Measurements from ENCODE around the gene ZNF511. TPM values are rescaled to one million over a fixed set of nuclear protein-coding genes. Genes with fewer than 3 reads are reported as not detected.
A peak's percentile ranks its signal among the peaks of the same experiment; 100 is the strongest.

Gene ZNF511
- total RNA-seq, 1 donor from 2014 or later: 25.5 TPM

GRCh38 chr10:133307776-133308420 is 816 bp upstream of the ZNF511 start:
- Mint-ChIP-seq H3K36me3 (ENCODE audit: low read depth, unreplicated experiment) (peaks cover 3% of the 10 kb centered on the region), H3K27me3 (ENCODE audit: low read depth, unreplicated experiment) (no peaks in the 10 kb centered on the region), H3K4me3 (ENCODE audit: unreplicated experiment) (peak overlapping the region; percentile 99), H3K9me3 (ENCODE audit: unreplicated experiment) (no peaks in the 10 kb centered on the region), H3K4me1 (ENCODE audit: low read depth, unreplicated experiment) (peaks cover 15% of the 10 kb centered on the region), H3K27ac (ENCODE audit: unreplicated experiment) (peak overlapping the region; percentile 100)
- DNase-seq (ENCODE audit: low read depth) (peak; percentile 38), FAIRE-seq (peak; percentile 62)
- H3K79me2 ChIP-seq (ENCODE audit: insufficient read depth, low read length): peaks cover 56% of the 10 kb centered on the region
- H4K20me1 ChIP-seq (ENCODE audit: insufficient read depth, low read length): peaks cover 61% of the 10 kb centered on the region
- H3K9me3 ChIP-seq (ENCODE audit: insufficient read depth, low read depth, low read length): no peaks in the 10 kb centered on the region
- no peaks in the 10 kb centered on the region for H3K36me3 ChIP-seq (ENCODE audit: insufficient read depth, low read length)
- peaks cover 15% of the 10 kb centered on the region for H3K4me1 ChIP-seq (ENCODE audit: insufficient read depth, low read length)
- H3K9ac ChIP-seq (ENCODE audit: low read length): peak overlapping the region; percentile 97
- peak overlapping the region; percentile 87 for H3K27ac ChIP-seq (ENCODE audit: low read depth, low read length)
- peak overlapping the region; percentile 90 for H2AFZ ChIP-seq (ENCODE audit: low read depth, low read length)
- peak overlapping the region; percentile 92 for H3K4me2 ChIP-seq (ENCODE audit: low read length)
- peak overlapping the region; percentile 88 for H3K4me3 ChIP-seq (ENCODE audit: insufficient read depth, low read depth, low read length)
- no peak for TF ChIP-seq EZH2 (IDR thresholded peaks at IDR 0.05; ENCODE audit: insufficient read depth, low read length)
- TF ChIP-seq CTCF (IDR thresholded peaks at IDR 0.05; ENCODE audit: insufficient read depth, low read depth, low read length): peak; percentile 68
- H3K27me3 ChIP-seq (ENCODE audit: insufficient read depth, low read length): no peaks in the 10 kb centered on the region

- Histone ChIP-seq H3K36me3 (ENCODE audit: insufficient read depth, low read length) (no peaks in the 10 kb centered on the region), H3K27me3 (ENCODE audit: insufficient read depth, low read length) (no peaks in the 10 kb centered on the region), H3K4me2 (ENCODE audit: low read length) (peak overlapping the region; percentile 92), H4K20me1 (ENCODE audit: insufficient read depth, low read length) (peaks cover 48% of the 10 kb centered on the region), H3K4me3 (ENCODE audit: insufficient read depth, low read depth, low read length) (peak overlapping the region; percentile 88), H3K27ac (ENCODE audit: low read depth, low read length) (peak overlapping the region; percentile 87), H3K4me1 (ENCODE audit: insufficient read depth, low read length) (peaks cover 15% of the 10 kb centered on the region), H3K9me3 (ENCODE audit: insufficient read depth, low read depth, low read length) (no peaks in the 10 kb centered on the region), H3K79me2 (ENCODE audit: insufficient read depth, low read length) (peaks cover 42% of the 10 kb centered on the region), H2AFZ (ENCODE audit: low read depth, low read length) (peak overlapping the region; percentile 90), H3K9ac (ENCODE audit: low read length) (peak overlapping the region; percentile 97)
- Mint-ChIP-seq H3K27ac (ENCODE audit: unreplicated experiment) (no peak overlapping the region), H3K4me1 (ENCODE audit: low read depth, unreplicated experiment) (peaks cover 11% of the 10 kb centered on the region), H3K9me3 (ENCODE audit: unreplicated experiment) (no peaks in the 10 kb centered on the region), H3K4me3 (ENCODE audit: unreplicated experiment) (peak overlapping the region; percentile 73), H3K27me3 (ENCODE audit: low read depth, unreplicated experiment) (no peaks in the 10 kb centered on the region), H3K36me3 (ENCODE audit: low read depth, unreplicated experiment) (peaks cover 3% of the 10 kb centered on the region)
- DNase-seq (ENCODE audit: low read depth) (peak; percentile 61), FAIRE-seq (no peak)
- no peak for TF ChIP-seq EZH2 (IDR thresholded peaks at IDR 0.05; ENCODE audit: insufficient read depth, low read length)
- no peak for TF ChIP-seq CTCF (IDR thresholded peaks at IDR 0.05; ENCODE audit: insufficient read depth, low read depth, low read length)
Measured at GRCh38 chr10:133309100-133309719, 496 bp downstream of the ZNF511 start.
